Astrocyte of the cerebellum (primary cell): Measurements from ENCODE around the gene ARFIP1.
A peak's percentile ranks its signal among the peaks of the same experiment; 100 is the strongest.

Source experiments
- DNase-seq: peaks from one replicate; pipeline ENCODE4 v3.0.0-alpha.2; 2011; ENCODE audit warnings: low read depth
- H3K4me3 ChIP-seq: 2 replicates; pipeline ENCODE4 v1.5.1; 2011; ENCODE audit warnings: mild to moderate bottlenecking, low read depth, low read length, moderate library complexity
- in situ Hi-C: cut with HindIII; loops from 2 replicates; pipeline ENCODE4 v1.10.0; 2017; ENCODE audit warnings: low sequenced_read_pairs
- TF ChIP-seq, protein P1 (sequence below): IDR thresholded peaks from 2 replicates; pipeline ENCODE4 v1.5.1; 2012; ENCODE audit warnings: low read length, low read depth, moderate library complexity, mild to moderate bottlenecking; ENCODE audit errors: missing control alignments

The ARFIP1 gene

DNA sequence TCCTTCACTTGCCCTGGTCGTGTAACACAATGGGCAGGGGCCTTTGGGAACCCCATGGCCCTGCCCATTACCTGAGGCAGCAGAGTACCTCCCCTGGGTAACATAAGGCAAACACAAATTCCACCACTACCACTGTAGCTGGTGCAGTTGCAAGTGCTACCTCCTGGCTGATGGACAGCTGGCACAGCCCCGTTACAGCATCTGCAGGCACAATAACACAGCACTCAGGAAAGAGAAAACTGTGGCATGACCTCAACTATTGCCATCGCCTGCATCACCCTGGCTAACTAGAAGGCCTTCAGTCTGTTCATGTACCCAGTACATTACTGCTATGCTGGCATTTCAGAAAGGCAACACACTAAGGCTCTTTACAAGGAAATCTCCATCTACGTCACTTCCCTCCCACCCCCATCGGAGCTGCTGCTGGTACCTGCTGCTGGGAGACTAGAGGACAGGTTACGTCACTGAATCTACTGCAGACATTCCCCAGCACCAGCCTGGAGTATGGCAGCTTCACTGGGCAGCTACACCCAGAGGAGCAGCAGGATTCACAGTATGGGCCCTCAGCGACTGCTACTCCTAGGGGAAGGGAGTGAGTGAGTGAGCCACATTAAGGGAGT lies 39.4 kb downstream of the ARFIP1 start:
- TF ChIP-seq, protein P1, sequence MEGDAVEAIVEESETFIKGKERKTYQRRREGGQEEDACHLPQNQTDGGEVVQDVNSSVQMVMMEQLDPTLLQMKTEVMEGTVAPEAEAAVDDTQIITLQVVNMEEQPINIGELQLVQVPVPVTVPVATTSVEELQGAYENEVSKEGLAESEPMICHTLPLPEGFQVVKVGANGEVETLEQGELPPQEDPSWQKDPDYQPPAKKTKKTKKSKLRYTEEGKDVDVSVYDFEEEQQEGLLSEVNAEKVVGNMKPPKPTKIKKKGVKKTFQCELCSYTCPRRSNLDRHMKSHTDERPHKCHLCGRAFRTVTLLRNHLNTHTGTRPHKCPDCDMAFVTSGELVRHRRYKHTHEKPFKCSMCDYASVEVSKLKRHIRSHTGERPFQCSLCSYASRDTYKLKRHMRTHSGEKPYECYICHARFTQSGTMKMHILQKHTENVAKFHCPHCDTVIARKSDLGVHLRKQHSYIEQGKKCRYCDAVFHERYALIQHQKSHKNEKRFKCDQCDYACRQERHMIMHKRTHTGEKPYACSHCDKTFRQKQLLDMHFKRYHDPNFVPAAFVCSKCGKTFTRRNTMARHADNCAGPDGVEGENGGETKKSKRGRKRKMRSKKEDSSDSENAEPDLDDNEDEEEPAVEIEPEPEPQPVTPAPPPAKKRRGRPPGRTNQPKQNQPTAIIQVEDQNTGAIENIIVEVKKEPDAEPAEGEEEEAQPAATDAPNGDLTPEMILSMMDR, result no peak
- no peak overlapping the region for H3K4me3 ChIP-seq
- in situ Hi-C loops, result no loop called here
- no peak for DNase-seq

DNA sequence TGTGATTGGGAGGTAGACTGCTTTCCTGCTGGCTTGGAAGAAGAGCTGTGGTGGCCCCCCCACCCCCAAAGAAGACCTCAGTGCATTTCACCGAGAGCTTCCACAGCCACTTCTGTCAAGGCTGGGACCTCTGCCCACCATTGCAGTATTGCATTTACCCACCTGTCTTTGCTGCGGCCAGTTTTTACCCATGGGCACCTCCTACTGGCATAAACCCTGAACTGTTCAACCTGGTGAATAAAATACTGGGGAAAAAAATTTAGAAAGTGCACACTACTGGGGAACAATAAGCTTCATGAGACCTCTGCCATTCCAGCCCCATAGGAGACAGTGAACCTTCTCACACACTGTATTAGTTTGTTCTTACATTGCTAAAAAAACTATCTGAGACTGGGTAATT lies 40.3 kb downstream of the ARFIP1 start:
- H3K4me3 ChIP-seq, result no peak overlapping the region
- in situ Hi-C loops, result no loop called here
- DNase-seq, result no peak
- TF ChIP-seq, protein P1, result no peak

GRCh38 chr4:152822323-152822722 lies 42.6 kb downstream of the ARFIP1 start:
- in situ Hi-C loops, result no loop called here
- H3K4me3 ChIP-seq, result no peak overlapping the region
- TF ChIP-seq, protein P1, result no peak
- no peak for DNase-seq

- DNase-seq, result no peak
- no peak overlapping the region for H3K4me3 ChIP-seq
- in situ Hi-C loops, result no loop called here
- TF ChIP-seq, protein P1, result no peak
These were observed 44.8 kb downstream of the ARFIP1 start for GRCh38 chr4:152824561-152824960.

- no peak overlapping the region for H3K4me3 ChIP-seq
- in situ Hi-C loops, result no loop called here
- TF ChIP-seq, protein P1, result no peak
- DNase-seq, result peak; percentile 32
These were observed 45.6 kb downstream of the ARFIP1 start for GRCh38 chr4:152825336-152825735.

GRCh38 chr4:152828122-152828521 lies 48.4 kb downstream of the ARFIP1 start:
- H3K4me3 ChIP-seq, result no peak overlapping the region
- TF ChIP-seq, protein P1, result no peak
- in situ Hi-C loops, result no loop called here
- DNase-seq, result no peak

GRCh38 chr4:152831416-152831815 lies 51.7 kb downstream of the ARFIP1 start:
- no peak for DNase-seq
- TF ChIP-seq, protein P1, result no peak
- in situ Hi-C loops, result no loop called here
- H3K4me3 ChIP-seq, result no peak overlapping the region
